K562 (cell line): ENCODE results near the gene ICAM3. TPM values are rescaled to one million over a fixed set of nuclear protein-coding genes. Genes with fewer than 3 reads are reported as not detected.

Source experiments
- ATF1 ChIP-seq, 2 experiments: fragments of 450-650 bp in 1 of 2; IDR thresholded peaks; 2 replicates each; pipeline ENCODE4 v1.6.1; 2016; ENCODE audit warnings: missing compliant biosample characterization in 1 of 2, missing genetic modification characterization in 1 of 2
- ELF4 ChIP-seq: fragments of 450-650 bp; formaldehyde crosslinking; IDR thresholded peaks from 2 replicates; pipeline ENCODE4 v1.4.0; 2022; ENCODE audit warnings: missing genetic modification characterization
- EZH2 ChIP-seq: IDR thresholded peaks from 2 replicates; pipeline ENCODE4 v1.6.1; 2012; ENCODE audit warnings: low read depth, mild to moderate bottlenecking, inconsistent platforms, low read length, borderline replicate concordance
- HNRNPK ChIP-seq: fragments of 200-400 bp; formaldehyde crosslinking; IDR thresholded peaks from one replicate; pipeline ENCODE4 v1.6.1; 2018; ENCODE audit warnings: mild to moderate bottlenecking, low read depth, low read length; ENCODE audit not compliant: poor library complexity, severe bottlenecking
- ILK ChIP-seq: fragments of 450-650 bp; IDR thresholded peaks from 2 replicates; pipeline ENCODE4 v1.6.1; 2016; ENCODE audit warnings: missing genetic modification characterization, low read depth, mild to moderate bottlenecking, missing compliant biosample characterization, moderate library complexity, borderline replicate concordance
- MTA2 ChIP-seq: fragments of 450-650 bp; IDR thresholded peaks from 2 replicates; pipeline ENCODE4 v1.6.1; 2016; ENCODE audit warnings: low read depth
- PHB ChIP-seq: fragments of 250-450 bp; sonication (Bioruptor Pico); IDR thresholded peaks from 2 replicates; pipeline ENCODE4 v1.5.0; 2021
- POU5F1 ChIP-seq: fragments of 150-350 bp; IDR thresholded peaks from 2 replicates; pipeline ENCODE4 v1.6.1; 2014; ENCODE audit warnings: borderline replicate concordance, low read length, low read depth, mild to moderate bottlenecking; ENCODE audit not compliant: partially characterized antibody
- RFX5 ChIP-seq: IDR thresholded peaks from 2 replicates; pipeline ENCODE4 v1.6.1; 2011; ENCODE audit warnings: low read depth, mild to moderate bottlenecking, improper control_type of control experiment, low read length
- UBTF ChIP-seq, 2 experiments: IDR thresholded peaks; 2 replicates each; pipeline ENCODE4 v1.6.1; 2012; ENCODE audit warnings: improper control_type of control experiment in 2 of 2, low read depth in 2 of 2, low read length in 2 of 2, borderline replicate concordance in 1 of 2
- polyA plus RNA-seq, 8 experiments: library from polyadenylated mRNA; depleted of rRNA in 4 of 8; stranded (reverse) in 5 of 8; unstranded in 3 of 8; fragments of >200 nt; fragmentation: Nextera tagmentation in 2 of 8; fragmentation: Illumina TruSeq in 1 of 8; extraction: Ambion mirVana in 2 of 8; extraction: Trizol in 1 of 8; gene quantifications; 2 replicates each; pipeline versions ENCODE4 v1.2.1 to v1.2.3, GENCODE V29; 2011 to 2014; ENCODE audit warnings: inconsistent platforms in 1 of 8, missing spikeins in 1 of 8
- total RNA-seq, 7 experiments: library from RNA; depleted of rRNA in 6 of 7; stranded (reverse); fragments of >200 nt in 6 of 7; fragmentation: Illumina TruSeq in 2 of 7; extraction: Trizol in 2 of 7; gene quantifications; 2 replicates each; pipeline versions ENCODE4 v1.2.1 to v1.2.3, GENCODE V29; 2011 to 2021; ENCODE audit warnings: low replicate concordance in 1 of 7
- TF ChIP-seq, protein P1 (sequence below): fragments of 450-650 bp; conservative IDR thresholded peaks from 2 replicates; pipeline ENCODE4 v1.6.1; 2016; ENCODE audit warnings: missing genetic modification characterization, low read depth, mild to moderate bottlenecking, control low read depth, missing compliant biosample characterization
- TF ChIP-seq, protein P2 (sequence below): fragments of 250-450 bp; sonication (Bioruptor Pico); IDR thresholded peaks from 2 replicates; pipeline ENCODE4 v1.4.0; 2020; ENCODE audit warnings: mild to moderate bottlenecking
- TF ChIP-seq, protein P3 (sequence below), 3 experiments: fragments of 200-800 bp in 1 of 3; fragments of 250-450 bp in 1 of 3; fragments of 450-650 bp in 1 of 3; sonication (Bioruptor Pico) in 1 of 3; sonication (Bioruptor generic) in 1 of 3; formaldehyde crosslinking in 1 of 3; IDR thresholded peaks; 2 replicates each; pipeline versions ENCODE4 v1.6.1 to v1.8.0; 2016 to 2022; ENCODE audit warnings: mild to moderate bottlenecking in 2 of 3, missing genetic modification characterization in 2 of 3, missing compliant biosample characterization in 1 of 3, moderate library complexity in 1 of 3
- TF ChIP-seq, protein P4 (sequence below): fragments of 250-450 bp; sonication (Bioruptor Pico); IDR thresholded peaks from 2 replicates; pipeline ENCODE4 v1.4.0; 2020

Gene ICAM3
- total and polyA plus RNA-seq, 9 of the 15 experiments (the other 6 are each of a cell fraction or from before 2014, with no cell fraction given) = 6.5 to 39.5 (median 24.2) TPM

- TF ChIP-seq UBTF (IDR thresholded peaks at IDR 0.05; ENCODE audit: borderline replicate concordance in 1 of 2, low read depth in 2 of 2, low read length in 2 of 2) = 0 out of 4 replicates have a peak, but pooled peaks have one; percentile 20 to 39
- TF ChIP-seq PHB (CRISPR knock-in tag) = no peak
- TF ChIP-seq, protein P1, sequence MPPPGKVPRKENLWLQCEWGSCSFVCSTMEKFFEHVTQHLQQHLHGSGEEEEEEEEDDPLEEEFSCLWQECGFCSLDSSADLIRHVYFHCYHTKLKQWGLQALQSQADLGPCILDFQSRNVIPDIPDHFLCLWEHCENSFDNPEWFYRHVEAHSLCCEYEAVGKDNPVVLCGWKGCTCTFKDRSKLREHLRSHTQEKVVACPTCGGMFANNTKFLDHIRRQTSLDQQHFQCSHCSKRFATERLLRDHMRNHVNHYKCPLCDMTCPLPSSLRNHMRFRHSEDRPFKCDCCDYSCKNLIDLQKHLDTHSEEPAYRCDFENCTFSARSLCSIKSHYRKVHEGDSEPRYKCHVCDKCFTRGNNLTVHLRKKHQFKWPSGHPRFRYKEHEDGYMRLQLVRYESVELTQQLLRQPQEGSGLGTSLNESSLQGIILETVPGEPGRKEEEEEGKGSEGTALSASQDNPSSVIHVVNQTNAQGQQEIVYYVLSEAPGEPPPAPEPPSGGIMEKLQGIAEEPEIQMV = no peak
- no peak for TF ChIP-seq RFX5
- no peak for TF ChIP-seq POU5F1
- TF ChIP-seq ATF1 (CRISPR knock-in tag; IDR thresholded peaks at IDR 0.05) = no peak
- TF ChIP-seq ATF1 (tag; IDR thresholded peaks at IDR 0.05) = peak; percentile 69
- TF ChIP-seq EZH2 = no peak
- TF ChIP-seq MTA2 = peak; percentile 87
- TF ChIP-seq, protein P2, sequence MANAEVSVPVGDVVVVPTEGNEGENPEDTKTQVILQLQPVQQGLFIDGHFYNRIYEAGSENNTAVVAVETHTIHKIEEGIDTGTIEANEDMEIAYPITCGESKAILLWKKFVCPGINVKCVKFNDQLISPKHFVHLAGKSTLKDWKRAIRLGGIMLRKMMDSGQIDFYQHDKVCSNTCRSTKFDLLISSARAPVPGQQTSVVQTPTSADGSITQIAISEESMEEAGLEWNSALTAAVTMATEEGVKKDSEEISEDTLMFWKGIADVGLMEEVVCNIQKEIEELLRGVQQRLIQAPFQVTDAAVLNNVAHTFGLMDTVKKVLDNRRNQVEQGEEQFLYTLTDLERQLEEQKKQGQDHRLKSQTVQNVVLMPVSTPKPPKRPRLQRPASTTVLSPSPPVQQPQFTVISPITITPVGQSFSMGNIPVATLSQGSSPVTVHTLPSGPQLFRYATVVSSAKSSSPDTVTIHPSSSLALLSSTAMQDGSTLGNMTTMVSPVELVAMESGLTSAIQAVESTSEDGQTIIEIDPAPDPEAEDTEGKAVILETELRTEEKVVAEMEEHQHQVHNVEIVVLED (CRISPR knock-in tag) = 0 out of 2 replicates have a peak, but pooled peaks have one; percentile 17
- TF ChIP-seq, protein P3, sequence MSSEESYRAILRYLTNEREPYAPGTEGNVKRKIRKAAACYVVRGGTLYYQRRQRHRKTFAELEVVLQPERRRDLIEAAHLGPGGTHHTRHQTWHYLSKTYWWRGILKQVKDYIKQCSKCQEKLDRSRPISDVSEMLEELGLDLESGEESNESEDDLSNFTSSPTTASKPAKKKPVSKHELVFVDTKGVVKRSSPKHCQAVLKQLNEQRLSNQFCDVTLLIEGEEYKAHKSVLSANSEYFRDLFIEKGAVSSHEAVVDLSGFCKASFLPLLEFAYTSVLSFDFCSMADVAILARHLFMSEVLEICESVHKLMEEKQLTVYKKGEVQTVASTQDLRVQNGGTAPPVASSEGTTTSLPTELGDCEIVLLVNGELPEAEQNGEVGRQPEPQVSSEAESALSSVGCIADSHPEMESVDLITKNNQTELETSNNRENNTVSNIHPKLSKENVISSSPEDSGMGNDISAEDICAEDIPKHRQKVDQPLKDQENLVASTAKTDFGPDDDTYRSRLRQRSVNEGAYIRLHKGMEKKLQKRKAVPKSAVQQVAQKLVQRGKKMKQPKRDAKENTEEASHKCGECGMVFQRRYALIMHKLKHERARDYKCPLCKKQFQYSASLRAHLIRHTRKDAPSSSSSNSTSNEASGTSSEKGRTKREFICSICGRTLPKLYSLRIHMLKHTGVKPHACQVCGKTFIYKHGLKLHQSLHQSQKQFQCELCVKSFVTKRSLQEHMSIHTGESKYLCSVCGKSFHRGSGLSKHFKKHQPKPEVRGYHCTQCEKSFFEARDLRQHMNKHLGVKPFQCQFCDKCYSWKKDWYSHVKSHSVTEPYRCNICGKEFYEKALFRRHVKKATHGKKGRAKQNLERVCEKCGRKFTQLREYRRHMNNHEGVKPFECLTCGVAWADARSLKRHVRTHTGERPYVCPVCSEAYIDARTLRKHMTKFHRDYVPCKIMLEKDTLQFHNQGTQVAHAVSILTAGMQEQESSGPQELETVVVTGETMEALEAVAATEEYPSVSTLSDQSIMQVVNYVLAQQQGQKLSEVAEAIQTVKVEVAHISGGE (CRISPR knock-in tag; IDR thresholded peaks at IDR 0.05) = no peak; a peak in 1 of 6 replicates
- TF ChIP-seq, protein P4, sequence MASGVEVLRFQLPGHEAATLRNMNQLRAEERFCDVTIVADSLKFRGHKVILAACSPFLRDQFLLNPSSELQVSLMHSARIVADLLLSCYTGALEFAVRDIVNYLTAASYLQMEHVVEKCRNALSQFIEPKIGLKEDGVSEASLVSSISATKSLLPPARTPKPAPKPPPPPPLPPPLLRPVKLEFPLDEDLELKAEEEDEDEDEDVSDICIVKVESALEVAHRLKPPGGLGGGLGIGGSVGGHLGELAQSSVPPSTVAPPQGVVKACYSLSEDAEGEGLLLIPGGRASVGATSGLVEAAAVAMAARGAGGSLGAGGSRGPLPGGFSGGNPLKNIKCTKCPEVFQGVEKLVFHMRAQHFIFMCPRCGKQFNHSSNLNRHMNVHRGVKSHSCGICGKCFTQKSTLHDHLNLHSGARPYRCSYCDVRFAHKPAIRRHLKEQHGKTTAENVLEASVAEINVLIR (CRISPR knock-in tag) = no peak
- TF ChIP-seq ELF4 (CRISPR knock-in tag) = peak; percentile 85; the same call in 1 of the 2 replicates
- TF ChIP-seq ILK (tag) = no peak
- no peak for TF ChIP-seq HNRNPK
These were observed 39.6 kb downstream of the ICAM3 start (continued) for GRCh38 chr19:10299545-10300458.
